Medulla oblongata (tissue), 1 donor: ENCODE measurements around the gene AHNAK.
"Not testable (repeated sequence)": the region's sequence is repeated elsewhere in the genome, so short reads cannot be mapped to it uniquely, and the experiment has no call there.

Experiments
- DNase-seq: peaks from one replicate; pipeline ENCODE4 v3.0.0-alpha.2; 2015; ENCODE audit errors: extremely low spot score

AHNAK gene

DNA sequence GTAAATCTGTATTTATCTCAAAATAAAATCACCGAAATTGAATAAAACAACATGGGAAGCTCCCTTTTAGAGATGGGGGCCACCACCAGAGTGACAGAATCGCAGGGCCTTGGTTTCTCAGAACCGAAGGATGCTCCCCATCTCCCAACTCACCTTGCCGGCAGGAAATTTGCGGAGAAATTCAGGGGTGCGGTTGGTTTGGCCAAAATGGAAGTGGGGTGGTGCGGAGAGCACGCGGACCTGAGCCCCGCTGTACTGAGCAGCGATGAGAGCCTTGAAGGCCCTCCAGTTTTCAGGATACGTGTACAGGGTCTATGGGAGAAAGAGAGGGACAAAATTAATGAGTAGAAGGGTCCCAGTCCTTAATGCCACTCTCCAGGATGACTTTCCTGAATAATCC is 25.8 kb upstream of the AHNAK start:
- no peak for DNase-seq

GRCh38 chr11:62571493-62571892 is 24.9 kb upstream of the AHNAK start:
- not testable (repeated sequence) for DNase-seq

DNA sequence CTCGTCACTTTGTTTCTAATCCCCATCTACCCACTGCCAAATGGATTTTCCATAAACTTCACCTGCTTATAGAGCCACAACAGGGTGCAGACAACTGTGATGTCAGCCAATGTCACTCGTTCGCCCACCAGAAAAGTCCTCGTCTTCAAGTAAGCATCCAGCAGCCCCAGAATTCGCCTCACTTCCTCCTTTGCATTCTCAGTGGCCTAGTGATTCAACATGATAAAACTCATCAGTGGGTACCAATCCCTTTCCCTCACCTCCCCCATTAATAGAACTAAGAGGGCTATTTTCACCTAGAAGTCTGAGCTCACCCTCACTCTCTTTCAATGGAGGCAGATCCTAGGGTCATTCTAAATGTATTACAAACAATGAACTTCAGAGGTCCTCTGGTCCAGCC is 24.3 kb upstream of the AHNAK start:
- not testable (repeated sequence) for DNase-seq

GRCh38 chr11:62569611-62570010 is 23.0 kb upstream of the AHNAK start:
- DNase-seq: no peak

GRCh38 chr11:62567018-62567633 is 20.5 kb upstream of the AHNAK start:
- DNase-seq: no peak

DNA sequence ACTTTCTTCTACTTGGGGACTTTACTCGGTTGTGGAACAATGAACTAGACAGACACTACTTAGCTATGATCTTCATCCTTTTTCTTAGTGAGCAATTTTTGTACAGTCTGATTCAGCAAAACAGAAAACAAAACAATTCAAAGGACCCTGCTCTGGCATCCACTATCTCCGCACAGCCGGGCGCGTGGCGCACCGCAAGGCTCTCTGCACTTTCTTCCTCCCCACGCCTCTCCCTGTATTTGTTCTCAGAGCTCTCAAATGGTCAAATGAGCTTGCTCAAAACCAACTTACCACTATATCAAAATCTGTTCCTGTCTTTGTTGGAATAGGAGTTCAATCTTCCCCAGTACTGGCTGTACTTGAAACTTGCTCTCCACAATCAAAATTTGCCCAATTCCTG is 19.6 kb upstream of the AHNAK start:
- no peak for DNase-seq

DNA sequence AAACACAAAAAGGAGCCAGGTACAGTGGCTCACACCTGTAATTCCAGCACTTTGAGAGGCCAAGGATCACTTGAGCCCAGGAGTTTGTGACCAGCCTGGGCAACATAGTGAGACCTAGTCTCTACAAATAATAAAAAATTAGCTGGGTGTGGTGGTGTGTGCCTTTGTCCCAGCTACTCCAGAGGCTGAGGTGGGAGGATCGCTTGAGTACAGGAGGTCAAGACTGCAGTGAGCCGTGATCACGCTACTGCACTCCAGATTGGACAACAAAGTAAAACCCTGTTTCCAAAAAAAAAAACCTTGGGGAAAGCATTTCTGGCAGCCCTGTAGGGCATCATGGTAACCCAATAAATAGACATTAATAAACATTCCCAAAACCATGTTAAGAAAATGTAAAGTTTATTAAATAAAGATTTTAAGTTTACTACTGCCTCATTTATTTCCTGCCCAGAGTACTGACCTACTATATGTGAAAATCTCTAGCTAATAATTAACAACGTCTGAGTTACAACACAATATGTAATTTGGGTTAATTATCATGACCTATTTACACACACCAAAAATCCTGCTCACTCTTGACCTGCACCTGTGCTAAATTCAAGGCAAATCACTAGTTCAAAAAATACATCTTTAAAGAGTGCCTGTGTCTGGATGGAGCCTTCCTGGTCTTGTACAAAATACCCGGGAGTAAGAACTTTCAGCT is 18.6 kb upstream of the AHNAK start:
- DNase-seq: no peak

DNA sequence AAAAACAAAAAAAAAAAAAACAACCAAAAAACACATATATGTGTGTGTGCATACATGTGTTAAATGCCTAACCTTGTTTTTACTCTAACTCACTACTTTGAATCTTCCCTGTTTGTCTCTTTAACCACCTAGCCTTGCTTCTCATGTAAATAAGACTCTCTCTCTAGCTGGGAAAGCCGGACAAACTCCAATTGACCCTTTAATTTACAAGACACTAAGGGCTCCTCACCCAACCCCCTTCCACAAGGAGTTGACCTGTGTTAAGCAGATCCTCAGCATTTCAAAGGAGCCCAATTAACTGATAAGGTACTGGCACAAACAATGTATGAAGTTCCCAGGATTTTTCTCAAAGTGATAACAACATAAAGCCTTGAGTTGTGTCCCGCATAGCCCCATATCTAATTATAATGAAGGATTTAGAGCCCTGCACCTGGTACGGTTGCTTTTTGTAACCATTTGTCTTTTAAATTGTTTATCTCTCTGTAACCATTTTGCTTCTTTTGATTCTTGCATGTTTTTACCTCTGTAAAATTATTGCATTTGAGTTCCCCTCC is 15.1 kb upstream of the AHNAK start:
- not testable (repeated sequence) for DNase-seq

DNA sequence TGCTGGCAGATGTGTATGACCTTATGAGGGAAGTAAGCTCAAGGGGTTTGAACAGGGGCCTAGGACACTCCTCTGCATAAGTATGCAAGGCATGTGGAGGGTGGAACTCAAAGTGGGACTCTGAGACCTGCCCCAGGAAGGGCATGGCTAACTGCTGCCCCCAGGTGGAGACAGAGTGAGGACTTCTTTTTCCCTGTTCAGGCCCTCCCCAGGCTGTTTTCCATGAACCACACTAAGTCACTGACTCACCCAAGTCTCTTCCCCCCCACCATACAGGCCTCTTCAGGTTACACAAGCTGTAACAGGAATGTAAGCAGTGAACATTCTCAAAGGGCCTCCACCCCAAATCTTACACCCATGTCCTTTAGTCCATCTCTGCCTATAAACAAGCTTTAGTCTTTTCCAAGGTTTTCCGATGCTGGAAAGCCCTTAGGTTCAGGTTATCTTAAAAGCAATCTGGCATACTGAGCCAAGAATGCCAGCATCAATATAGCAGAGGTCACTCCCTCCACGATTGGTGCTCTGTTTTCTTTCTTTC is 14.0 kb upstream of the AHNAK start:
- DNase-seq: peak; percentile 75

DNA sequence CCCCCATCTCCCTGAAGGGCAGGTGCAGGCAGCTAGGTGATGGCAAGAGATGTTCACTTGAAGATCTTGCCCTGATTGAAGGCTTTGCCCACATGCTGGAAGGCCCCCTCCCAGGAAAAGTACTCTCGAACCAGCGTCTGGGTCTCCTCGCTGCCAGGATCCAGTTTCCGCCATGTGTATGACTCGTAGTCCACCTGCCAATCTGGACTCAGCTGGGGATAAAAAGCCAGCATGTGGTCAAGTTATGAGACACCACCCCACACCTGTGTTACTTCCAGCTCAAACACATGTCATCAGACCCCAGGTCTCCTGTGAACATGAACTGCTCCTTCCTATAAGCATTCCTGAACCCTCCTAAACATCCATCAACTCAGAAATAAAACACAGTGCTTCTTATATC is 13.0 kb upstream of the AHNAK start:
- DNase-seq: not testable (repeated sequence)

- DNase-seq: no peak
Observed at GRCh38 chr11:62559204-62559603, 12.6 kb upstream of the AHNAK start.

GRCh38 chr11:62558669-62559068 is 12.1 kb upstream of the AHNAK start:
- DNase-seq: no peak

GRCh38 chr11:62556875-62557631 is 10.4 kb upstream of the AHNAK start:
- no peak for DNase-seq

DNA sequence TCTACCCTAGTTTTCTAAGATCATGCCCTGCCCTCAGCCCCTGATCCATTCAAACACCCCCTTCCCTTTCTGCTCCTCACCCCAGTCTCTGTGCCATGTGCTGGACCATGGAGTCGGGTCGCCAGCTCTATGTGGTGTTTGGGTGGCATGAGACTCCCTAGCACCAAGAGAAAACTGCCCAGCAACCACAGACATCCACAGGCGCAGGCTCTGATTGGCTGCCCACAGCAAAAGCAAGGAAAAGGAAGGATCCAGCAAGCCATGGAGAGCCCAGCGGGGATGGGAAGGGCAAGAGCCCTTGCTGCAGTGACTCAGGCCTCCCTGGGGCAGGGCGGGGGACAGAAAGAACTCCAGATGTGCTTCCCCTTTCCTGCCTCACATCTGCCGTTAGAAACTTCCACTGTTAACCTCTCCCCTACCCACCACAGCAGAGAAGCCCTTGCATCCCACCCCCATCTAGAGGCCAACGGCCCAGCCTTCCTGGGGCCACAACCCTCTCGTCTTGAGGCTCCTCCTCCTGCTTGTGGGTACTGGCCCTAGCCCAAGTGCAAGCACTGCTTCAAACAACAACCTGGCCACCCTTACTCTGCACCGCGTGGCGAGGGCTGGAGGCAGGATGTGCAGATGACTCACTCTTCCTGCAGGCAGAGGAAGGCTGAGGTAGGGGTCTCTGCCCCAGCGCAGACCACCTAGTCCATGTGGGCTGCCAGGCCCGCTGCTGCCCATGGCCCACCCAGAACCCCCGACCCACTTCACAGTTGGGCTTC is 9.7 kb upstream of the AHNAK start:
- DNase-seq: peak; percentile 86

DNA sequence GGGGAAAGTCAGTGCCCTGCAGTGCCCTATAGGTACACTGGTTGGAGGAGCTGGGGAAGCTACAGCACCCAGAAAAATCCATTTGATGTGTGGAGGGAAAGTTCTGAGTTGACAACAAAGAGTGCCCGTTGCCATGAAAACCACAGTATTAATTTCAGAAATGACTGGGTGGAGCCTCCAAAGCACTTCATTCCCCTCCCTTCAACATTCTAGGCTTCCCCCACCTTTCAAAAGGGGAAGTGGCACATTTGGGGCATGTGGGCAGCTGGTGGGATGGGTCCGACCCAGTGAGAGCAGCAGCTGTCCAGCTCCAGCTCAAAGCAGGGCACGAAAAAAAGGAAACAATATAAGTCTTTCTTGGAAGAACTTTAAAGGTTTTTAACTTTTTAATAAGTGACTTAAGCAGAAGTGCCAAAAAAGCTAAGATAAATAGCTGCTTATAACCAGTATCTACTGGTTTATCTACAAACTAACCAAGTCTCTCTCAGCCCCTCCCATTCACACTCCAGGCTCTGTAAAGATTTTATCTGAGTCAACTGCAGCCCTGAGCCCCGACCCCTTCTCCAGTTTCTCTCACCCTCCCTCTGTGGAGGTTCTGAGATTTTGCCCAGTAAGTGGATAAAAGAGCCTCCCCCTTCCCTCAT is 9.0 kb upstream of the AHNAK start:
- DNase-seq: peak; percentile 65

DNA sequence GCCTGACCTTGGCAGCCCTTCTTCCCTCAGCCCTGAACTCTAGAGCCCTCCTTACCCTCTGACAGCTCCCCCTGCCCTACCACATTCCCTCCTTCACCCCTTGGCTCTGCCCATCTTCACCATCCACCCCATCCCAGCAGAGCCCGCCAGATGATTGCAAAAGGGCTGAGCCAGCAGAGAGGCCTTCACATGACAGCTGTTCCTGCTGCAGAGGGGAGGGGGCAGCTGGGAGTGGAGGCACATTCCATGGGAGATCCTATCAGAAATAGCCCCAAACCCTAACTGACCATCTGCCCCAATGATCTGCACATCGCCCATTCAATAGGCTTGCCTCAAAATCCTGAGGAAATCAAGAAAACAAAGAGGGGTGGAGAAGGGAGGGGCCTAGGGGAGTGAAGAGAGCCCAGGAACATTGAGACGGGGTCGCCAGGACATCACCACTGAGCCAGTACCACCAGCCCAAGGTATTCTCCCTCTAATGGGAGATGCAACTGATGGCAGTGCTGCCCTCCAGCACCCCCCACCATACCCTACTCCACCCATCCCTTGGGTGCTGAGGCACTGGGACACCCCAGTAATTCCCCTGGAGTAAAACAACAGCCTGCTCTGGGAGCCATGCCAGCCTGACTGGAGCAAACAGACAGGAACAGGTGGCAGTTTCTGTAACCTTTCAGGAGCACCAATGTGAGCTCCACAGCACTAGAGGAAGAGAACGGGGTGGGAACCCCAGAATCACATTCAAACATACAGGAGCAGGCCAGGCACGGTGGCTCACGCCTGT is 8.0 kb upstream of the AHNAK start:
- no peak for DNase-seq

DNA sequence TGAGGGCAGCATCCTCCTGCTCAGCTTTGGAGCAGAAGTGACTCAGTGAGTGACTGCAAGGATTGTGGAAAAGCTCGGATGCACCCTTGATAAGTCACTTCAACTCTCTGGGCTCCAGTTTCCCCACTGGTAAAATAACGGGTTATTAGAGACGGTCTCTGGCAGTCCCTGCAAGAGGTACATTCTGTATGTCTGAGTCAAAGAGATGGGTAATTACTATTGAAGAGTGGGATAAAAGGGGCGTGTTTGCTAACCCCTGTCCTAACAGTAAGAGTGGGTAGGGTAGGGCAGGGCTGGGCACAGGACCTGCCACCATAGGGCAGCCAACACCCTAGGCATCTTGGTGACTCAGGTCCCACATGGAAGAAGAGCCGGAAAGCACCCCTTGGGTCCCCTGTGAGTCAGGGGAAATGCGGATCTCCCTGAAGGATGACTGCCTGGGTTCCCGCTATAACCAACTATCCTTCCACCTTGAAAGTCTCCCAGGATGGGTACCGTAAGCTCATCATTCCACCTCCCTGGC is 7.3 kb upstream of the AHNAK start:
- no peak for DNase-seq

DNA sequence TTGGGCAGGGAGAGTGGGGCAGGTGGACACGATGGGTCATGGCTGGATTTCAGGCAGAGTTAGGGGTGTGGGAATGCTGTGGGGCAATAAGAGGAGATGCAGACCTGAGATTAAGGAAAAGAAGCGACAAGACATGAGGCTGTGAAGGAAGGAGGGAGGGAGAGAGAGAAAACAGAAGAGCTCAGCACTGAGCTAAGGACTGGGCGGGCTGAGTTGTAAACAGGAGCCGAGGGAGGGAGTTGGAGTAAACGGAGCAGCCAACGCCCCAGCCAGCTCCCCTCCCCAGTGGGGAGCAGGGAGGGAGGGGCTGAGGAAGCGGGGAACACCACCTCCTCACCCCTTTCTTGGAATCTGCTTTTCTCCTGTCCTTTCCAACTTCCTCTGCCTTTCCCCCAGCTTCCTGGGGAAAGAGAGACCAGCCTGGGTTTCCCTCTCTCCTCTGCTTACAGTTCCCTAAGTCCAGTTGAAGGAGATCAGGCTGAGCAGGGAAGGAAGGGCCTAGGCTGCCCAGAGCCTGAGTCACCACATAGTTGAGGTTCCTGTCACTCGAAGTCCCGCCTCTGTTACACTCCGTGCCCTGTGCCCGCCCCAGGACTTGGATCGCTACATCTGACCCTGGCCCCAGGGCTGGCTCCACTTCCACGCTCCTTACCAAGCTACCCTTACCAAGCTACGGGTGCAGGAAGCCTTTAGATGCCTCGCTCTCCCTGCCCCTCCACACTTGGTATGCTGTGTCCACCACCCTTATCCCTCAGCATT is 6.7 kb upstream of the AHNAK start:
- DNase-seq: peak; percentile 66

DNA sequence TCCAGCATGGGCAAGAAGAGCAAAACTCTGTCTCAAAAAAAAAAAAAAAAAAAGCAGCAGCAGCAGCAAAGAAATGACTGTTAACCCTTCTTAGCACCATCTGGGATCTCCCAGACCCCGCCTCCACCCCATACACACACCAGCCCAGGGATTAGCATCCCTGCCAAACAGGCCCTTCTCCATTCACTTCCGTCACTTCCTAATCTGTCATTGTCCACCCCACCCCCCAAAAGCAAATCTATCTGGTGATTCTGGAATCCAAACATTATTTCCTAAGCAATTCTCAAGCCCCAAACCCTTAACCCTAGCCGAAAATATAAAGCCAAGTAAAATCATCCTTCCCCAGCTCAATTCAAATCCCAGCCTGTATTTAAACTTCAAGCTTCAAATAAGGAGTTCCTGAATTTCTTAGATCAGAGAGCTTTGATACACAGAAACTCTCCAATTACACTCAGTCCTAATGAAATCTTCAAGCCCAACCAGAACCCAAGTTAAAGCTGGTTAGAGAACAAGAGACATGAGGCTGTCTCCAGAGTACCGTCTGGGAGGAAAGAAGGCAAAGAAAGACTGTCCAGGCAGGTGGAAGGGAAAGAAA is 6.0 kb upstream of the AHNAK start:
- DNase-seq: no peak
